ENCODE data around the gene KANSL2. TPM values are rescaled to one million over a fixed set of nuclear protein-coding genes. Genes with fewer than 3 reads are reported as not detected.

Gene KANSL2
- total RNA-seq, 1 experiment from 2014 or later: 41.6 TPM

GRCh38 chr12:48686037-48686595, 4.1 kb upstream of the KANSL2 start:
- TF ChIP-seq YY1 (IDR thresholded peaks at IDR 0.05; ENCODE audit: extremely low read depth, insufficient replicate concordance, low read depth, low read length) (no peak), ZBTB33 (IDR thresholded peaks at IDR 0.05; ENCODE audit: extremely low read depth, insufficient replicate concordance, low read length) (no peak), POLR2AphosphoS5 (IDR thresholded peaks at IDR 0.05; ENCODE audit: low read depth, low read length) (no peak), CTCF (IDR thresholded peaks at IDR 0.05 in 2 of 3, conservative IDR thresholded peaks at IDR 0.05 in 1 of 3; ENCODE audit: borderline replicate concordance in 1 of 3, insufficient read depth in 1 of 3, low read depth in 2 of 3, low read length in 2 of 3) (no peak), RAD21 (IDR thresholded peaks at IDR 0.05; ENCODE audit: low read depth) (no peak), EZH2 (IDR thresholded peaks at IDR 0.05) (no peak), CEBPB (IDR thresholded peaks at IDR 0.05; ENCODE audit: low read depth) (no peak)
- POLR2A ChIA-PET: no interaction called here
- peaks cover under 1 to 9% of the 10 kb centered on the region in 2 experiments for H3K4me1 ChIP-seq (ENCODE audit: control insufficient read depth in 1 of 2, insufficient read depth in 2 of 2, low read length in 2 of 2)

More at GRCh38 chr12:48686037-48686595, 4.1 kb upstream of the KANSL2 start:
- CTCF ChIA-PET: no interaction called here
- no TSS peak for BruUV-seq (replicated peaks)
- Histone ChIP-seq H4K20me1 (ENCODE audit: insufficient read depth) (no peaks in the 10 kb centered on the region; the same call in 1 of the 2 replicates), H3K9ac (ENCODE audit: low read length) (no peak overlapping the region), H2AFZ (ENCODE audit: low read depth, low read length, poor library complexity, severe bottlenecking) (no peak overlapping the region), H3K27ac (ENCODE audit: low read depth, low read length) (no peak overlapping the region), H3K9me3 (ENCODE audit: control insufficient read depth in 1 of 2, insufficient read depth in 1 of 2, low read depth in 1 of 2, low read length in 2 of 2) (no peaks in the 10 kb centered on the region), H3K36me3 (ENCODE audit: control insufficient read depth in 1 of 2, insufficient read depth in 2 of 2, low read length in 2 of 2) (peaks cover 5 to 20% of the 10 kb centered on the region in 2 experiments; a peak in 3 of 4 replicates), H3K4me3 (replicated peaks in 1 of 2; ENCODE audit: low read depth in 1 of 2, low read length in 2 of 2) (no peak overlapping the region), H3K79me2 (ENCODE audit: insufficient read depth, low read length) (peaks cover 30% of the 10 kb centered on the region), H3K4me2 (ENCODE audit: low read length) (no peak overlapping the region), H3K27me3 (ENCODE audit: insufficient read depth, low read length) (no peaks in the 10 kb centered on the region), H3K9me2 (ENCODE audit: insufficient read depth) (no peaks in the 10 kb centered on the region)
- intact Hi-C loops (cut with micrococcal nuclease): no loop called here
- DNase-seq (ENCODE audit: low read depth, low spot score): no peak
- ATAC-seq: no peak
- RAD21 ChIA-PET (ENCODE audit: low non-redundant PET in 1 of 2, low total read pairs in 2 of 2, uncharacterized antibody in 2 of 2, unreplicated experiment in 2 of 2): no interaction called here

Data from HCT116 (cell line).